ENCODE measurements around the gene TSPAN14.

Gene TSPAN14

GRCh38 chr10:80504897-80505465 lies 50.9 kb downstream of the TSPAN14 start:
- H3K9me3 ChIP-seq (ENCODE audit: low read length), result no peaks in the 10 kb centered on the region
- H2AFZ ChIP-seq (ENCODE audit: low read length), result no peak overlapping the region
- H3K9me2 ChIP-seq (ENCODE audit: low read depth, low read length), result no peaks in the 10 kb centered on the region
- no peak overlapping the region for H3K4me2 ChIP-seq (ENCODE audit: low read length)
- no peaks in the 10 kb centered on the region for H3K79me2 ChIP-seq (ENCODE audit: insufficient read depth, low read length)
- peak overlapping the region; percentile 69 for H3K27ac ChIP-seq (ENCODE audit: low read depth, low read length, poor library complexity, severe bottlenecking)
- peaks cover 33% of the 10 kb centered on the region for H3K4me1 ChIP-seq (ENCODE audit: insufficient read depth, low read length, severe bottlenecking)
- H3K9ac ChIP-seq (ENCODE audit: low read length), result no peak overlapping the region; the same call in 1 of the 2 replicates
- no peaks in the 10 kb centered on the region for H3F3A ChIP-seq (ENCODE audit: insufficient read depth, low read length)
- no peaks in the 10 kb centered on the region for H4K20me1 ChIP-seq (ENCODE audit: insufficient read depth, low read length)
- H3K27me3 ChIP-seq (ENCODE audit: insufficient read depth, low read length), result no peaks in the 10 kb centered on the region
- H3K4me3 ChIP-seq (ENCODE audit: low read depth, low read length, poor library complexity, severe bottlenecking), result no peak overlapping the region
- TF ChIP-seq CTCF (IDR thresholded peaks at IDR 0.05; ENCODE audit: low read length), result no peak
- no peak for TF ChIP-seq EZH2 (IDR thresholded peaks at IDR 0.05; ENCODE audit: borderline replicate concordance, low read length)
- H3K36me3 ChIP-seq (ENCODE audit: insufficient read depth, low read length), result peaks cover 29% of the 10 kb centered on the region; the same call in 1 of the 2 replicates

GRCh38 chr10:80506189-80506575 lies 52.1 kb downstream of the TSPAN14 start:
- Histone ChIP-seq H3K4me3 (ENCODE audit: low read depth, low read length, poor library complexity, severe bottlenecking) (no peak overlapping the region), H2AFZ (ENCODE audit: low read length) (no peak overlapping the region), H3K9me2 (ENCODE audit: low read depth, low read length) (no peaks in the 10 kb centered on the region), H3K4me1 (ENCODE audit: insufficient read depth, low read length, severe bottlenecking) (peaks cover 23% of the 10 kb centered on the region), H3K36me3 (ENCODE audit: insufficient read depth, low read length) (peaks cover 38% of the 10 kb centered on the region; the same call in 1 of the 2 replicates), H3K9ac (ENCODE audit: low read length) (no peak overlapping the region), H3F3A (ENCODE audit: insufficient read depth, low read length) (no peaks in the 10 kb centered on the region), H3K4me2 (ENCODE audit: low read length) (no peak overlapping the region), H3K27me3 (ENCODE audit: insufficient read depth, low read length) (no peaks in the 10 kb centered on the region), H3K79me2 (ENCODE audit: insufficient read depth, low read length) (no peaks in the 10 kb centered on the region), H3K27ac (ENCODE audit: low read depth, low read length, poor library complexity, severe bottlenecking) (no peak overlapping the region), H4K20me1 (ENCODE audit: insufficient read depth, low read length) (no peaks in the 10 kb centered on the region), H3K9me3 (ENCODE audit: low read length) (no peaks in the 10 kb centered on the region)
- TF ChIP-seq EZH2 (IDR thresholded peaks at IDR 0.05; ENCODE audit: borderline replicate concordance, low read length) (no peak), CTCF (IDR thresholded peaks at IDR 0.05; ENCODE audit: low read length) (no peak)

- no peak overlapping the region for H3K4me2 ChIP-seq (ENCODE audit: low read length)
- H3K79me2 ChIP-seq (ENCODE audit: insufficient read depth, low read length), result no peaks in the 10 kb centered on the region
- H3K4me1 ChIP-seq (ENCODE audit: insufficient read depth, low read length, severe bottlenecking), result peaks cover 23% of the 10 kb centered on the region
- no peak overlapping the region for H3K27ac ChIP-seq (ENCODE audit: low read depth, low read length, poor library complexity, severe bottlenecking)
- no peak overlapping the region for H3K4me3 ChIP-seq (ENCODE audit: low read depth, low read length, poor library complexity, severe bottlenecking)
- no peaks in the 10 kb centered on the region for H3K27me3 ChIP-seq (ENCODE audit: insufficient read depth, low read length)
- TF ChIP-seq EZH2 (IDR thresholded peaks at IDR 0.05; ENCODE audit: borderline replicate concordance, low read length) (no peak), CTCF (IDR thresholded peaks at IDR 0.05; ENCODE audit: low read length) (no peak)
- no peak overlapping the region for H2AFZ ChIP-seq (ENCODE audit: low read length)
- peaks cover 44% of the 10 kb centered on the region for H3K36me3 ChIP-seq (ENCODE audit: insufficient read depth, low read length)
- no peaks in the 10 kb centered on the region for H3F3A ChIP-seq (ENCODE audit: insufficient read depth, low read length)
- no peaks in the 10 kb centered on the region for H3K9me2 ChIP-seq (ENCODE audit: low read depth, low read length)
- no peaks in the 10 kb centered on the region for H3K9me3 ChIP-seq (ENCODE audit: low read length)
- no peaks in the 10 kb centered on the region for H4K20me1 ChIP-seq (ENCODE audit: insufficient read depth, low read length)
- H3K9ac ChIP-seq (ENCODE audit: low read length), result no peak overlapping the region
Observed at GRCh38 chr10:80506836-80507487, 52.9 kb downstream of the TSPAN14 start.

Data from OCI-LY1 (cell line).